ENCODE measurements around the gene LRRIQ3. TPM values are rescaled to one million over a fixed set of nuclear protein-coding genes. Genes with fewer than 3 reads are reported as not detected.

Gene LRRIQ3
- total and polyA plus RNA-seq, 2 of the 4 experiments (the other 2 are of a cell fraction), result 1.2 to 1.8 TPM

DNA sequence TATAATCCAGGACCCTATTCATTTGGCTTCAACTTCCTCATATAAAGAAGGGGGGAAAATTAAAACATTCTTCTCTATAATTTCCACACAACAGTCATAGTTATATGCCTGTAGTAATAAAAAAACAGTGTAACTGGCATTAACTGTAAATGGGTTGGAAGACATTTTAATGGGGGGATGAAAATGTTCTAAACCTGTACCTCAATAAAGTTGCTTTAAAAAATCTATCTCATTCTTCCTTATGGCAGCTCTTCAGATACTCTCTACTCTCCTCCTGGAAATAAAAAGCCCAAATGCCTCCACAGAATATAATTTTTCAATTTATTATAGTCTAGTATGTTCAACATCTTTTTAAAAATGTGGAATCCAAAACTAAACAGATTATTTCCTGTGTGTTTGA, 2.6 kb downstream of the LRRIQ3 start:
- H3K4me1 ChIP-seq (ENCODE audit: control insufficient read depth, insufficient read depth, low read length), result no peaks in the 10 kb centered on the region
- no peak overlapping the region for H2BK20ac ChIP-seq (ENCODE audit: low read depth, low read length)
- no peak overlapping the region for H3K4ac ChIP-seq (ENCODE audit: low read depth, low read length)
- peak overlapping the region; percentile 50 for H2BK5ac ChIP-seq (ENCODE audit: low read depth, low read length, poor library complexity, severe bottlenecking)
- TF ChIP-seq MAFK (IDR thresholded peaks at IDR 0.05; ENCODE audit: low read depth, low read length) (no peak), RFX5 (IDR thresholded peaks at IDR 0.05; ENCODE audit: low read depth, low read length) (no peak), CHD1 (IDR thresholded peaks at IDR 0.05; ENCODE audit: low read depth, low read length) (no peak), POLR2A (IDR thresholded peaks at IDR 0.05; ENCODE audit: low read depth, low read length) (no peak), BHLHE40 (IDR thresholded peaks at IDR 0.05; ENCODE audit: low read depth, low read length) (no peak), MAZ (IDR thresholded peaks at IDR 0.05; ENCODE audit: borderline replicate concordance, low read depth, low read length) (no peak), RAD21 (IDR thresholded peaks at IDR 0.05; ENCODE audit: low read length) (no peak), MXI1 (IDR thresholded peaks at IDR 0.05; ENCODE audit: borderline replicate concordance, low read depth, low read length) (no peak), SMC3 (IDR thresholded peaks at IDR 0.05; ENCODE audit: low read depth, low read length) (no peak), RCOR1 (IDR thresholded peaks at IDR 0.05; ENCODE audit: insufficient replicate concordance, low read length) (no peak), CEBPB (IDR thresholded peaks at IDR 0.05; ENCODE audit: low read depth, low read length) (no peak), FOS (IDR thresholded peaks at IDR 0.05; ENCODE audit: low read depth, low read length) (no peak), NFE2L2 (IDR thresholded peaks at IDR 0.05; ENCODE audit: low read depth, low read length) (no peak)
- TF ChIP-seq, protein P1, sequence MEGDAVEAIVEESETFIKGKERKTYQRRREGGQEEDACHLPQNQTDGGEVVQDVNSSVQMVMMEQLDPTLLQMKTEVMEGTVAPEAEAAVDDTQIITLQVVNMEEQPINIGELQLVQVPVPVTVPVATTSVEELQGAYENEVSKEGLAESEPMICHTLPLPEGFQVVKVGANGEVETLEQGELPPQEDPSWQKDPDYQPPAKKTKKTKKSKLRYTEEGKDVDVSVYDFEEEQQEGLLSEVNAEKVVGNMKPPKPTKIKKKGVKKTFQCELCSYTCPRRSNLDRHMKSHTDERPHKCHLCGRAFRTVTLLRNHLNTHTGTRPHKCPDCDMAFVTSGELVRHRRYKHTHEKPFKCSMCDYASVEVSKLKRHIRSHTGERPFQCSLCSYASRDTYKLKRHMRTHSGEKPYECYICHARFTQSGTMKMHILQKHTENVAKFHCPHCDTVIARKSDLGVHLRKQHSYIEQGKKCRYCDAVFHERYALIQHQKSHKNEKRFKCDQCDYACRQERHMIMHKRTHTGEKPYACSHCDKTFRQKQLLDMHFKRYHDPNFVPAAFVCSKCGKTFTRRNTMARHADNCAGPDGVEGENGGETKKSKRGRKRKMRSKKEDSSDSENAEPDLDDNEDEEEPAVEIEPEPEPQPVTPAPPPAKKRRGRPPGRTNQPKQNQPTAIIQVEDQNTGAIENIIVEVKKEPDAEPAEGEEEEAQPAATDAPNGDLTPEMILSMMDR (conservative IDR thresholded peaks at IDR 0.05; ENCODE audit: low read depth, low read length), result no peak
- TF ChIP-seq, protein P2, sequence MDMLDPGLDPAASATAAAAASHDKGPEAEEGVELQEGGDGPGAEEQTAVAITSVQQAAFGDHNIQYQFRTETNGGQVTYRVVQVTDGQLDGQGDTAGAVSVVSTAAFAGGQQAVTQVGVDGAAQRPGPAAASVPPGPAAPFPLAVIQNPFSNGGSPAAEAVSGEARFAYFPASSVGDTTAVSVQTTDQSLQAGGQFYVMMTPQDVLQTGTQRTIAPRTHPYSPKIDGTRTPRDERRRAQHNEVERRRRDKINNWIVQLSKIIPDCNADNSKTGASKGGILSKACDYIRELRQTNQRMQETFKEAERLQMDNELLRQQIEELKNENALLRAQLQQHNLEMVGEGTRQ (IDR thresholded peaks at IDR 0.05; ENCODE audit: low read depth, low read length), result no peak
- TF ChIP-seq, protein P3, sequence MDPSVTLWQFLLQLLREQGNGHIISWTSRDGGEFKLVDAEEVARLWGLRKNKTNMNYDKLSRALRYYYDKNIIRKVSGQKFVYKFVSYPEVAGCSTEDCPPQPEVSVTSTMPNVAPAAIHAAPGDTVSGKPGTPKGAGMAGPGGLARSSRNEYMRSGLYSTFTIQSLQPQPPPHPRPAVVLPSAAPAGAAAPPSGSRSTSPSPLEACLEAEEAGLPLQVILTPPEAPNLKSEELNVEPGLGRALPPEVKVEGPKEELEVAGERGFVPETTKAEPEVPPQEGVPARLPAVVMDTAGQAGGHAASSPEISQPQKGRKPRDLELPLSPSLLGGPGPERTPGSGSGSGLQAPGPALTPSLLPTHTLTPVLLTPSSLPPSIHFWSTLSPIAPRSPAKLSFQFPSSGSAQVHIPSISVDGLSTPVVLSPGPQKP (IDR thresholded peaks at IDR 0.05; ENCODE audit: borderline replicate concordance, low read depth, low read length), result no peak
- DNase-seq, result no peak
- dilution Hi-C loops (cut with HindIII; ENCODE audit: low sequenced_read_pairs, unreplicated experiment), result no loop called here
- H2BK120ac ChIP-seq (ENCODE audit: low read depth, low read length), result no peak overlapping the region
- no peak for ATAC-seq (ENCODE audit: low read depth)
- CTCF ChIA-PET, result no interaction called here
- no peak overlapping the region for H2AK9ac ChIP-seq (replicated peaks; ENCODE audit: low read depth, low read length, poor library complexity)
- H3K4me2 ChIP-seq (ENCODE audit: low read depth, low read length), result no peak overlapping the region
- H3K27ac ChIP-seq (ENCODE audit: insufficient read depth, low read length), result no peak overlapping the region
- no peak overlapping the region for H2AFZ ChIP-seq (replicated peaks; ENCODE audit: low read length, poor library complexity)
- H3K36me3 ChIP-seq (ENCODE audit: control insufficient read depth, insufficient read depth, low read length), result no peaks in the 10 kb centered on the region
- intact Hi-C loops (cut with micrococcal nuclease), result no loop called here
- H3K9me1 ChIP-seq (ENCODE audit: insufficient read depth, low read length), result no peaks in the 10 kb centered on the region; the same call in 1 of the 2 replicates
- H2BK15ac ChIP-seq (ENCODE audit: low read depth, low read length), result no peak overlapping the region
- no peak overlapping the region for H4K8ac ChIP-seq (ENCODE audit: low read depth in 2 of 2, low read length in 2 of 2)
- in situ Hi-C loops (cut with MboI; ENCODE audit: low sequenced_read_pairs), result loop anchor here (25.0 kb wide), 1 partner anchor 542 kb away; the partner anchor contains the start of genes CRYZ and TYW3
- no peak overlapping the region for H3K56ac ChIP-seq (ENCODE audit: extremely low read depth, insufficient read depth, low read length)
- no peak overlapping the region for H4K91ac ChIP-seq (ENCODE audit: insufficient read depth, low read depth, low read length)
- H3K14ac ChIP-seq (replicated peaks; ENCODE audit: low read depth, low read length), result no peak overlapping the region
- no peak overlapping the region for H3K4me3 ChIP-seq (ENCODE audit: insufficient read depth, low read depth, low read length)
- H4K20me1 ChIP-seq (ENCODE audit: insufficient read depth, low read length), result no peaks in the 10 kb centered on the region
- H3K18ac ChIP-seq (ENCODE audit: low read depth, low read length), result no peak overlapping the region
- H3K23ac ChIP-seq (ENCODE audit: low read depth, low read length), result 0 out of 2 replicates have a peak overlapping the region, but pooled peaks have one; percentile 33
- H3K9me3 ChIP-seq (ENCODE audit: control insufficient read depth, insufficient read depth, low read length), result no peaks in the 10 kb centered on the region
- H3K9ac ChIP-seq (ENCODE audit: low read depth, low read length), result no peak overlapping the region
- no TSS peak for BruUV-seq (replicated peaks)
- H2AK5ac ChIP-seq (ENCODE audit: low read depth, low read length), result no peak overlapping the region
- H4K5ac ChIP-seq (ENCODE audit: low read depth, low read length), result no peak overlapping the region
- no peaks in the 10 kb centered on the region for H3K27me3 ChIP-seq (ENCODE audit: control insufficient read depth, insufficient read depth, low read length)
- POLR2A ChIA-PET (ENCODE audit: unreplicated experiment), result no interaction called here
- H3K79me1 ChIP-seq (ENCODE audit: low read depth in 1 of 2, low read length in 2 of 2), result peaks cover 2 to 3% of the 10 kb centered on the region in 2 experiments; a peak in 2 of 4 replicates
